Measurements from ENCODE around the gene ALOX12. TPM values are rescaled to one million over a fixed set of nuclear protein-coding genes. Genes with fewer than 3 reads are reported as not detected.
"Not testable (repeated sequence)": the region's sequence is repeated elsewhere in the genome, so short reads cannot be mapped to it uniquely, and the experiment has no call there.

ALOX12 gene
- total and polyA plus RNA-seq, 4 donors, result 0.03 to 3.1 (median 0.24) TPM; not detected in 1

- Histone ChIP-seq H3K9me3 (ENCODE audit: control insufficient read depth in 4 of 4, low read length in 3 of 4) (no peaks in the 10 kb centered on the region), H3K4me3 (ENCODE audit: low read depth in 1 of 3, low read length in 3 of 3) (no peak overlapping the region), H3K9ac (ENCODE audit: low read depth in 1 of 2, low read length in 2 of 2) (peak overlapping the region in 1 of 2 donors; percentile 51), H3K27ac (ENCODE audit: low read depth in 1 of 2, low read length in 2 of 2) (no peak overlapping the region), H3K27me3 (ENCODE audit: control insufficient read depth in 4 of 4, insufficient read depth in 4 of 4, low read length in 3 of 4) (no peaks in the 10 kb centered on the region), H3K4me1 (ENCODE audit: control insufficient read depth in 4 of 4, insufficient read depth in 4 of 4, low read length in 3 of 4) (peaks cover 10 to 54% (median 35%) of the 10 kb centered on the region in 4 donors), H3K36me3 (ENCODE audit: control insufficient read depth in 4 of 4, insufficient read depth in 3 of 4, low read depth in 1 of 4, low read length in 3 of 4) (no peaks in the 10 kb centered on the region)
- 24% methylated on average over 15 of the region's 15 CpGs for WGBS
- no peak for DNase-seq (ENCODE audit: low spot score)
- TF ChIP-seq HNF4G (IDR thresholded peaks at IDR 0.05) (no peak), EGR1 (IDR thresholded peaks at IDR 0.05; ENCODE audit: low read depth in 2 of 2) (no peak), CTCF (IDR thresholded peaks at IDR 0.05; ENCODE audit: low read depth, low read length, missing input control) (no peak), RXRA (IDR thresholded peaks at IDR 0.05) (no peak), TAF1 (conservative IDR thresholded peaks at IDR 0.05) (no peak), RAD21 (IDR thresholded peaks at IDR 0.05) (no peak)
- TF ChIP-seq, protein P1, sequence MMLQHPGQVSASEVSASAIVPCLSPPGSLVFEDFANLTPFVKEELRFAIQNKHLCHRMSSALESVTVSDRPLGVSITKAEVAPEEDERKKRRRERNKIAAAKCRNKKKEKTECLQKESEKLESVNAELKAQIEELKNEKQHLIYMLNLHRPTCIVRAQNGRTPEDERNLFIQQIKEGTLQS (IDR thresholded peaks at IDR 0.05), result no peak
- TF ChIP-seq, protein P2, sequence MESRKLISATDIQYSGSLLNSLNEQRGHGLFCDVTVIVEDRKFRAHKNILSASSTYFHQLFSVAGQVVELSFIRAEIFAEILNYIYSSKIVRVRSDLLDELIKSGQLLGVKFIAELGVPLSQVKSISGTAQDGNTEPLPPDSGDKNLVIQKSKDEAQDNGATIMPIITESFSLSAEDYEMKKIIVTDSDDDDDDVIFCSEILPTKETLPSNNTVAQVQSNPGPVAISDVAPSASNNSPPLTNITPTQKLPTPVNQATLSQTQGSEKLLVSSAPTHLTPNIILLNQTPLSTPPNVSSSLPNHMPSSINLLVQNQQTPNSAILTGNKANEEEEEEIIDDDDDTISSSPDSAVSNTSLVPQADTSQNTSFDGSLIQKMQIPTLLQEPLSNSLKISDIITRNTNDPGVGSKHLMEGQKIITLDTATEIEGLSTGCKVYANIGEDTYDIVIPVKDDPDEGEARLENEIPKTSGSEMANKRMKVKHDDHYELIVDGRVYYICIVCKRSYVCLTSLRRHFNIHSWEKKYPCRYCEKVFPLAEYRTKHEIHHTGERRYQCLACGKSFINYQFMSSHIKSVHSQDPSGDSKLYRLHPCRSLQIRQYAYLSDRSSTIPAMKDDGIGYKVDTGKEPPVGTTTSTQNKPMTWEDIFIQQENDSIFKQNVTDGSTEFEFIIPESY (IDR thresholded peaks at IDR 0.05), result no peak
These were observed 50.4 kb downstream of the ALOX12 start for GRCh38 chr17:7046127-7046724.

DNA sequence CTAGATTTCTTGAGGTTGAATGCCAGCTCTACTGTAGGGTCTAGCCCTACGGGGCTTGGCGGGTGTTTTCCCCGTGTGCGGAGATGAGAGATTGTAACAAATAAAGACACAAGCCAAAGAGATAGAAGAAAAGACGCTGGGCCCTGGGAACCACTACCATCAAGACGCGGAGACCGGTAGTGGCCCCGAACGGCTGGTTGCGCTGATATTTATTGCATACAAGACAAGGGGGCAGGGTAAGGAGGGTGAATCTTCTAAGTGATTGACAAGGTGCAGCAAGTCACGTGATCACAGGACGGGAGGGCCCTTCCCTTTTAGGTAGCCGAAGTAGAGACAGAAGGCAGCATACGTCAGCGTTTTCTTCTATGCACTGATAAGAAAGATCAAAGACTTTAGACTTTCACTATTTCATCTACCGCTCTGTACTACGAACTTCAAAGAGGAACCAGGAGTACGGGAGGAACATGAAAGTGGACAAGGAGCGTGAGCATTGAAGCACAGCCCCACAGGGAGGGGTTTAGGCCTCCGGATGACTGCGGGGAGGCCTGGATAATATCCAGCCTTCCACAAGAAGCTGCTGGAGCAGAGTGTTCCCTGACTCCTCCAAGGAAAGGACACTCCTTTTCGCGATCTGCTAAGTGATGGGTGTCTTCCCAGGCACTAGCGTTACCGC, 51.0 kb downstream of the ALOX12 start:
- peaks cover 10 to 48% (median 33%) of the 10 kb centered on the region in 4 donors for H3K4me1 ChIP-seq (ENCODE audit: control insufficient read depth in 4 of 4, insufficient read depth in 4 of 4, low read length in 3 of 4)
- H3K4me3 ChIP-seq (ENCODE audit: low read depth in 1 of 3, low read length in 3 of 3); H3K9ac ChIP-seq (ENCODE audit: low read depth in 1 of 2, low read length in 2 of 2); DNase-seq (ENCODE audit: low spot score); H3K9me3 ChIP-seq (ENCODE audit: control insufficient read depth in 4 of 4, low read length in 3 of 4); H3K27me3 ChIP-seq (ENCODE audit: control insufficient read depth in 4 of 4, insufficient read depth in 4 of 4, low read length in 3 of 4); H3K27ac ChIP-seq (ENCODE audit: low read depth in 1 of 2, low read length in 2 of 2); H3K36me3 ChIP-seq (ENCODE audit: control insufficient read depth in 4 of 4, insufficient read depth in 3 of 4, low read depth in 1 of 4, low read length in 3 of 4): not testable (repeated sequence)
- TF ChIP-seq HNF4A (conservative IDR thresholded peaks at IDR 0.05) (peak; percentile 19 to 31), SP1 (IDR thresholded peaks at IDR 0.05) (peak; percentile 20)
- WGBS, result 15% methylated on average over 26 of the region's 26 CpGs

GRCh38 chr17:7047566-7047965, 51.7 kb downstream of the ALOX12 start:
- H3K9me3 ChIP-seq (ENCODE audit: control insufficient read depth in 4 of 4, low read length in 3 of 4), result no peaks in the 10 kb centered on the region
- H3K27ac ChIP-seq (ENCODE audit: low read depth in 1 of 2, low read length in 2 of 2), result no peak overlapping the region
- WGBS, result 88% methylated on average over 6 of the region's 6 CpGs
- no peaks in the 10 kb centered on the region for H3K36me3 ChIP-seq (ENCODE audit: control insufficient read depth in 4 of 4, insufficient read depth in 3 of 4, low read depth in 1 of 4, low read length in 3 of 4)
- H3K4me3 ChIP-seq (ENCODE audit: low read depth in 1 of 3, low read length in 3 of 3), result no peak overlapping the region
- H3K4me1 ChIP-seq (ENCODE audit: control insufficient read depth in 4 of 4, insufficient read depth in 4 of 4, low read length in 3 of 4), result peaks cover 10 to 45% (median 31%) of the 10 kb centered on the region in 4 donors
- DNase-seq (ENCODE audit: low spot score), result no peak
- H3K27me3 ChIP-seq (ENCODE audit: control insufficient read depth in 4 of 4, insufficient read depth in 4 of 4, low read length in 3 of 4), result no peaks in the 10 kb centered on the region
- no peak for TF ChIP-seq NR2F2 (IDR thresholded peaks at IDR 0.05)
- TF ChIP-seq YY1 (IDR thresholded peaks at IDR 0.05), result no peak
- TF ChIP-seq, protein P3, sequence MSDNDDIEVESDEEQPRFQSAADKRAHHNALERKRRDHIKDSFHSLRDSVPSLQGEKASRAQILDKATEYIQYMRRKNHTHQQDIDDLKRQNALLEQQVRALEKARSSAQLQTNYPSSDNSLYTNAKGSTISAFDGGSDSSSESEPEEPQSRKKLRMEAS (IDR thresholded peaks at IDR 0.05), result no peak
- TF ChIP-seq TAF1 (conservative IDR thresholded peaks at IDR 0.05), result no peak
- TF ChIP-seq FOXA2 (IDR thresholded peaks at IDR 0.05), result no peak
- TF ChIP-seq RXRA (IDR thresholded peaks at IDR 0.05), result no peak
- no peak for TF ChIP-seq EGR1 (IDR thresholded peaks at IDR 0.05; ENCODE audit: low read depth in 2 of 2)
- TF ChIP-seq, protein P1 (IDR thresholded peaks at IDR 0.05), result no peak
- no peak for TF ChIP-seq RAD21 (IDR thresholded peaks at IDR 0.05)
- TF ChIP-seq JUND (IDR thresholded peaks at IDR 0.05), result no peak
- no peak for TF ChIP-seq FOXA1 (IDR thresholded peaks at IDR 0.05)
- TF ChIP-seq HNF4A (conservative IDR thresholded peaks at IDR 0.05), result no peak
- TF ChIP-seq CTCF (IDR thresholded peaks at IDR 0.05; ENCODE audit: low read depth, low read length, missing input control), result no peak
- H3K9ac ChIP-seq (ENCODE audit: low read depth in 1 of 2, low read length in 2 of 2), result no peak overlapping the region

Measured in liver (tissue), 9 donors.